ENCODE measurements around the gene FBP1. TPM values are rescaled to one million over a fixed set of nuclear protein-coding genes. Genes with fewer than 3 reads are reported as not detected.

The FBP1 gene
- total and polyA plus RNA-seq, 10 of the 15 experiments (the other 5 are each of a cell fraction or from before 2014, with no cell fraction given) = 0.11 to 0.38 (median 0.15) TPM; not detected in 7

DNA sequence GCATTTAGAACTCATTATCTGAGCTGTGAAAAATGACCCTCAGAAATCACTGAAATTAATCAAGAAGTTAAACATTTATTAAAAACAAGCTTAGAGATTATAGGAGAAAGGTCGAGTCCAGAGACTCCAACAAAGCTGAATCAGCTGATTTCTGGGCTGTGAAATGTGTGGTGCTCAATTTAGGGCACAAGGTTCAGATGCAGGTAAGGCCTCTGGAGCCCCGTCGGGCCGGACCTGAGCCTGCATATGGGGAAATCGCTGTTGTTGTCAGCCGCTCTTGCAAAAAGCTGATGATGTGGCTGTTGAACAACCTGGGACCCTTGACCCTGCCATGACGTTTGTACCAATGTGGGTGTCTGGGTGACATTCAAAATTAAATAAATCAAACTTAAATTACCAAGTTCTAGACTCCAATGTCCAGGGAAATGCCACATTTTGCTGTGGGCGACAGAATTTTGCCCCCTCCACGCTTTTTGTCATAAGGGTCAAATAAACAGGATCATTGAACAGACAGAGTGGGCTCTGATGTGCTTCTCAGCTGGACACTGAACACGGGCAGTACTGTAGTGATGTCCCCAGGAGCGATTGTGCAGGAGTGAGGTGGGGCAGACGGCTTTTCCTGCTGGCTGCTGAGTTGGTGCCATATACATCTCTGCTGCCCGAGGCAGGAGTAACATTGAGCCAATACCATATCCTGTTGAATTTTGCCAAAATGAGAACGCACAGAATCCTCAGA is 27.2 kb upstream of the FBP1 start:
- no peaks in the 10 kb centered on the region for H3K9me3 ChIP-seq (replicated peaks; ENCODE audit: control insufficient read depth, insufficient read depth, low read length)
- H2AFZ ChIP-seq (ENCODE audit: control insufficient read depth, low read depth, low read length) = no peak overlapping the region
- TF ChIP-seq KDM1A (IDR thresholded peaks at IDR 0.05; ENCODE audit: borderline replicate concordance) (no peak), E4F1 (IDR thresholded peaks at IDR 0.05; ENCODE audit: borderline replicate concordance, partially characterized antibody) (no peak), SMC3 (IDR thresholded peaks at IDR 0.05; ENCODE audit: borderline replicate concordance, low read length) (no peak), GATAD2B (conservative IDR thresholded peaks at IDR 0.05; ENCODE audit: low read depth) (no peak), SRF (IDR thresholded peaks at IDR 0.05; ENCODE audit: low read depth in 2 of 2, low read length in 2 of 2) (no peak), ZNF592 (IDR thresholded peaks at IDR 0.05) (no peak), POLR2A (IDR thresholded peaks at IDR 0.05; ENCODE audit: low read depth, low read length) (no peak), ZBED1 (IDR thresholded peaks at IDR 0.05; ENCODE audit: borderline replicate concordance) (no peak)
- TF ChIP-seq, protein P1, sequence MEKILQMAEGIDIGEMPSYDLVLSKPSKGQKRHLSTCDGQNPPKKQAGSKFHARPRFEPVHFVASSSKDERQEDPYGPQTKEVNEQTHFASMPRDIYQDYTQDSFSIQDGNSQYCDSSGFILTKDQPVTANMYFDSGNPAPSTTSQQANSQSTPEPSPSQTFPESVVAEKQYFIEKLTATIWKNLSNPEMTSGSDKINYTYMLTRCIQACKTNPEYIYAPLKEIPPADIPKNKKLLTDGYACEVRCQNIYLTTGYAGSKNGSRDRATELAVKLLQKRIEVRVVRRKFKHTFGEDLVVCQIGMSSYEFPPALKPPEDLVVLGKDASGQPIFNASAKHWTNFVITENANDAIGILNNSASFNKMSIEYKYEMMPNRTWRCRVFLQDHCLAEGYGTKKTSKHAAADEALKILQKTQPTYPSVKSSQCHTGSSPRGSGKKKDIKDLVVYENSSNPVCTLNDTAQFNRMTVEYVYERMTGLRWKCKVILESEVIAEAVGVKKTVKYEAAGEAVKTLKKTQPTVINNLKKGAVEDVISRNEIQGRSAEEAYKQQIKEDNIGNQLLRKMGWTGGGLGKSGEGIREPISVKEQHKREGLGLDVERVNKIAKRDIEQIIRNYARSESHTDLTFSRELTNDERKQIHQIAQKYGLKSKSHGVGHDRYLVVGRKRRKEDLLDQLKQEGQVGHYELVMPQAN (conservative IDR thresholded peaks at IDR 0.05) = no peak
- TF ChIP-seq, protein P2, sequence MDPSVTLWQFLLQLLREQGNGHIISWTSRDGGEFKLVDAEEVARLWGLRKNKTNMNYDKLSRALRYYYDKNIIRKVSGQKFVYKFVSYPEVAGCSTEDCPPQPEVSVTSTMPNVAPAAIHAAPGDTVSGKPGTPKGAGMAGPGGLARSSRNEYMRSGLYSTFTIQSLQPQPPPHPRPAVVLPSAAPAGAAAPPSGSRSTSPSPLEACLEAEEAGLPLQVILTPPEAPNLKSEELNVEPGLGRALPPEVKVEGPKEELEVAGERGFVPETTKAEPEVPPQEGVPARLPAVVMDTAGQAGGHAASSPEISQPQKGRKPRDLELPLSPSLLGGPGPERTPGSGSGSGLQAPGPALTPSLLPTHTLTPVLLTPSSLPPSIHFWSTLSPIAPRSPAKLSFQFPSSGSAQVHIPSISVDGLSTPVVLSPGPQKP (IDR thresholded peaks at IDR 0.05; ENCODE audit: low read depth, low read length) = no peak
- no peaks in the 10 kb centered on the region for H3K4me1 ChIP-seq (ENCODE audit: control insufficient read depth, insufficient read depth, low read length)
- POLR2A ChIA-PET = no interaction called here
- ATAC-seq = no peak
- FAIRE-seq = no peak
- in situ Hi-C loops (cut with MboI) = no loop called here
- SMC1A ChIA-PET (ENCODE audit: uncharacterized antibody, unreplicated experiment) = interaction anchor here (0.7 to 1.5 kb wide), 2 partner anchors 10 to 14 kb away, joined by 3 to 4 read pairs; no protein-coding TSS in a partner anchor
- BruUV-seq (replicated peaks) = no TSS peak
- CTCF ChIA-PET = interaction anchor here (1.1 to 6.2 kb wide), 5 partner anchors 9 to 599 kb away, joined by 3 to 99 read pairs (median 3); no protein-coding TSS in a partner anchor
- H4K20me1 ChIP-seq (ENCODE audit: control insufficient read depth, insufficient read depth) = no peaks in the 10 kb centered on the region
- no peak for DNase-seq (ENCODE audit: low read depth, low spot score)
- no peak overlapping the region for H3K9ac ChIP-seq (ENCODE audit: control insufficient read depth, insufficient read depth, low read length)
- no peaks in the 10 kb centered on the region; a peak in 1 of 4 replicates for H3K27me3 ChIP-seq (replicated peaks in 1 of 2; ENCODE audit: control insufficient read depth in 2 of 2, insufficient read depth in 2 of 2, low read length in 1 of 2)
- 55% methylated on average over 14 of the region's 14 CpGs for WGBS (ENCODE audit: insufficient coverage, insufficient replicate concordance, low lambda C conversion rate, missing lambda C conversion rate)
- no peaks in the 10 kb centered on the region for H3K36me3 ChIP-seq (ENCODE audit: control insufficient read depth in 2 of 2, insufficient read depth in 2 of 2, low read length in 1 of 2)
- H3K4me2 ChIP-seq (ENCODE audit: control insufficient read depth, insufficient read depth) = no peak overlapping the region
- H3K4me3 ChIP-seq = no peak overlapping the region
- RAD21 ChIA-PET (ENCODE audit: unreplicated experiment) = interaction anchor here (0.6 to 0.7 kb wide), 2 partner anchors 187 to 502 kb away, joined by 3 to 4 read pairs; no protein-coding TSS in a partner anchor
- no peaks in the 10 kb centered on the region for H3K79me2 ChIP-seq (ENCODE audit: control insufficient read depth, insufficient read depth, low read length)
- intact Hi-C loops (cut with micrococcal nuclease; ENCODE audit: unreplicated experiment) = loop anchor here (5.0 kb wide), 1 partner anchor 461 kb away; no protein-coding TSS in a partner anchor
- no peak overlapping the region for H3K27ac ChIP-seq (ENCODE audit: control insufficient read depth, insufficient read depth)

All from GM12878 (cell line).